Measurements from ENCODE around the gene PPP2R2C.

Gene PPP2R2C

DNA sequence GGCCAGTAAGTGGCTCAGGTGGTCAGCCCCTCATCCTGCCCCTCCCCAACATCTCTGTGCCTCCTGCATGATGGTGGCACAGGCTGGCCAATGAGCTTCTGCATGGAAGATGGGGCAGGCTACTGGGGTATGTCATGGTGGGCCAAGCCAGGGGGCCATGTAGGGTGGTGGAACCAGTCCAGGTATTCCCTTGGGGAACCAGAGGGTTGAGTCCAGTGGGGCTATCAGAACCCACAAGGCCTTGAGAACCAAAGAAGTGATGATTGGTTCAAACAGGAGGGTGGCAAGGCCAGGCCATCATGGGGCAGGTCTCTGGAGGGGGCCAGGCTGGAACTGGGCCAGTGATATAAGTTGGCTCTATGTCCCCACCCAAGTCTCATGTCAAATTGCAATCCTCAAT is 18.8 kb upstream of the PPP2R2C start:
- DNase-seq (ENCODE audit: extremely low spot score): no peak
- TF ChIP-seq FOXM1 (IDR thresholded peaks at IDR 0.05; ENCODE audit: borderline replicate concordance) (no peak), SUZ12 (IDR thresholded peaks at IDR 0.05) (no peak)
- ChIA-PET CTCF (no interaction called here), POLR2A (no interaction called here)

- CTCF ChIA-PET: no interaction called here
- TF ChIP-seq NFRKB (IDR thresholded peaks at IDR 0.05) (no peak), ELF4 (IDR thresholded peaks at IDR 0.05) (no peak), TARDBP (IDR thresholded peaks at IDR 0.05) (no peak), SUZ12 (IDR thresholded peaks at IDR 0.05) (no peak), LEF1 (IDR thresholded peaks at IDR 0.05; ENCODE audit: borderline replicate concordance) (no peak), CTBP1 (IDR thresholded peaks at IDR 0.05; ENCODE audit: borderline replicate concordance) (no peak), ARNT (IDR thresholded peaks at IDR 0.05) (no peak), SP1 (IDR thresholded peaks at IDR 0.05) (no peak), PKNOX1 (IDR thresholded peaks at IDR 0.05) (no peak)
Measured at GRCh38 chr4:6489927-6490326, 17.5 kb upstream of the PPP2R2C start.

DNA sequence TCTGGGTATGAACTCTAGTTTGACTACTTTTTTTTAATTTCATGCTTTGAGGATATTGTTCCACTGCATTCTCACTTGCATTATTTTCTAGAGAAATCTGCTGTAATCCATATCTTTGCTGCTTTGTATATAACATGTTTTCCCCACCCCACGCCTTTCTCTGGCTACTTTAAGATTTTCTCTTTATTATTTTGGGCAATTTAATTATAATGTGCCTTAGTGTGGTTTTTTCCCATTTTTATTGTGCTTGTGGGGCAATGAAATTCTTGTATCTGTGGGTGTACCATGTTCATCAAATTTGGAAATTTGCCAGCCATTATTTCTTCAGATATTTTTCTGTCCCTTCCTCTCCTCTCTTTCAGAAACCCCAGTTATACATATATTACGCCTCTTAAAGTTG is 15.1 kb upstream of the PPP2R2C start:
- DNase-seq (ENCODE audit: extremely low spot score): no peak
- ChIA-PET POLR2A (no interaction called here), CTCF (no interaction called here)
- no peak for TF ChIP-seq SP1 (IDR thresholded peaks at IDR 0.05)
- no peak for TF ChIP-seq FOXM1 (IDR thresholded peaks at IDR 0.05; ENCODE audit: borderline replicate concordance)
- TF ChIP-seq SUZ12 (IDR thresholded peaks at IDR 0.05): no peak
- no peak for TF ChIP-seq ARNT (IDR thresholded peaks at IDR 0.05)
- no peak for TF ChIP-seq BHLHE40 (IDR thresholded peaks at IDR 0.05; ENCODE audit: borderline replicate concordance)
- TF ChIP-seq ZNF384 (IDR thresholded peaks at IDR 0.05): no peak

More at GRCh38 chr4:6489927-6490326, 17.5 kb upstream of the PPP2R2C start:
- POLR2A ChIA-PET: no interaction called here
- DNase-seq (ENCODE audit: extremely low spot score): no peak

DNA sequence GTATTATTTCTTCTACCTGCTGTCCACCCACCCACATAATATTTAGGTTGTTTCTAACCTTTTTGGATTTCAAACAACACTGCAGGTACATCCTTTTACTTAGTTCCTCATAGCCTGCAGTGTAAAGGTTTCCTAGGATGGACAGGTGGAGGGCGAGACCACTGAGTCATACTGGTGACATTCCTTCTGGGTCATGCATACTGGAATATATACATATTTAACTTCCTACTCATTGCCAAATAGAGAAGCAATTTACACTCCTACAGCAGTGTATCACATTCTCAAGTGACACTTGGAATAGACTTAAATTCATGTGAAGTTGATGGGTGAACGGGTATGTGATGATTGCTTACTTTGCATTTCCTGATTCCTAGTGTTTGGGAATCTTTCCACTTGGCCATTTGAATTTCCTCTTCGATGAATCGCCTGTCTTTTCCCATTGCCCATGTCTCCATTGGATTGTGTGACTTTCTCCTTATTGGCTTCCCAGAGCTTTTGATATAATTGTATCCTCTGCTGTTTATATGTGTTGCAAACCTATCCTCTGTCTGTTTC is 8.2 kb upstream of the PPP2R2C start:
- DNase-seq (ENCODE audit: extremely low spot score): no peak
- POLR2A ChIA-PET: no interaction called here
- CTCF ChIA-PET: no interaction called here
- TF ChIP-seq ARNT (IDR thresholded peaks at IDR 0.05) (no peak), FOXK2 (IDR thresholded peaks at IDR 0.05) (no peak), FOXA1 (IDR thresholded peaks at IDR 0.05) (no peak), ZNF384 (IDR thresholded peaks at IDR 0.05) (no peak), SUZ12 (IDR thresholded peaks at IDR 0.05) (no peak), PKNOX1 (IDR thresholded peaks at IDR 0.05) (no peak), NFRKB (IDR thresholded peaks at IDR 0.05) (no peak), SP1 (IDR thresholded peaks at IDR 0.05) (no peak), L3MBTL2 (conservative IDR thresholded peaks at IDR 0.05) (no peak), ELF4 (IDR thresholded peaks at IDR 0.05) (no peak), LEF1 (IDR thresholded peaks at IDR 0.05; ENCODE audit: borderline replicate concordance) (no peak), BHLHE40 (IDR thresholded peaks at IDR 0.05; ENCODE audit: borderline replicate concordance) (no peak), HDGF (IDR thresholded peaks at IDR 0.05; ENCODE audit: borderline replicate concordance) (no peak), FOXM1 (IDR thresholded peaks at IDR 0.05; ENCODE audit: borderline replicate concordance) (no peak), TARDBP (IDR thresholded peaks at IDR 0.05) (no peak), CTBP1 (IDR thresholded peaks at IDR 0.05; ENCODE audit: borderline replicate concordance) (no peak)

- no peak for TF ChIP-seq ELF4 (IDR thresholded peaks at IDR 0.05)
- no peak for TF ChIP-seq L3MBTL2 (conservative IDR thresholded peaks at IDR 0.05)
- TF ChIP-seq PKNOX1 (IDR thresholded peaks at IDR 0.05): no peak
- no peak for TF ChIP-seq SUZ12 (IDR thresholded peaks at IDR 0.05)
- TF ChIP-seq TARDBP (IDR thresholded peaks at IDR 0.05): no peak
- no peak for TF ChIP-seq ARNT (IDR thresholded peaks at IDR 0.05)
- TF ChIP-seq FOXK2 (IDR thresholded peaks at IDR 0.05): no peak
- no peak for TF ChIP-seq BHLHE40 (IDR thresholded peaks at IDR 0.05; ENCODE audit: borderline replicate concordance)
Measured at GRCh38 chr4:6478546-6479220, 6.3 kb upstream of the PPP2R2C start.

DNA sequence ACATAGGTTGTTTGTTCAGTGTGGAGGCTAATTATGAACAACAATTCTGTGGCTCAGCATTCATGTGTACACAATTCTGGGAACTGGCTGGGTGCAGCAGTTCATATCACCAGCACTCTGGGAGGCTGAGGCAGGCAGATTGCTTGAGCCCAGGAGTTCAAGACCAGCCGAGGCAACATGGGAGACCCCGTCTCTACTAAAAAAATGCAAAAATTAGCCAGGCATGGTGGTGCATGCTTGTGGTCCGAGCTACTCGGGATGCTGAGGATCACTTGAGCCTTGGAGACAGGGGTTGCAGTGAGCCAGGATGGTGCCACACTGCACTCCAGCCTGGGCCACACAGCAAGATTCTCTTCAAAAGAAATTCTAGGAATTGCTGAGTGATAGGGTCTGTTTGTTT is 4.5 kb upstream of the PPP2R2C start:
- TF ChIP-seq FOXK2 (IDR thresholded peaks at IDR 0.05): no peak
- TF ChIP-seq NFRKB (IDR thresholded peaks at IDR 0.05): no peak
- no peak for TF ChIP-seq BHLHE40 (IDR thresholded peaks at IDR 0.05; ENCODE audit: borderline replicate concordance)
- TF ChIP-seq SP1 (IDR thresholded peaks at IDR 0.05): no peak
- no peak for TF ChIP-seq ELF4 (IDR thresholded peaks at IDR 0.05)
- CTCF ChIA-PET: no interaction called here
- no peak for DNase-seq (ENCODE audit: extremely low spot score)
- POLR2A ChIA-PET: no interaction called here

More at GRCh38 chr4:6478546-6479220, 6.3 kb upstream of the PPP2R2C start:
- POLR2A ChIA-PET: no interaction called here
- CTCF ChIA-PET: no interaction called here
- DNase-seq (ENCODE audit: extremely low spot score): no peak

DNA sequence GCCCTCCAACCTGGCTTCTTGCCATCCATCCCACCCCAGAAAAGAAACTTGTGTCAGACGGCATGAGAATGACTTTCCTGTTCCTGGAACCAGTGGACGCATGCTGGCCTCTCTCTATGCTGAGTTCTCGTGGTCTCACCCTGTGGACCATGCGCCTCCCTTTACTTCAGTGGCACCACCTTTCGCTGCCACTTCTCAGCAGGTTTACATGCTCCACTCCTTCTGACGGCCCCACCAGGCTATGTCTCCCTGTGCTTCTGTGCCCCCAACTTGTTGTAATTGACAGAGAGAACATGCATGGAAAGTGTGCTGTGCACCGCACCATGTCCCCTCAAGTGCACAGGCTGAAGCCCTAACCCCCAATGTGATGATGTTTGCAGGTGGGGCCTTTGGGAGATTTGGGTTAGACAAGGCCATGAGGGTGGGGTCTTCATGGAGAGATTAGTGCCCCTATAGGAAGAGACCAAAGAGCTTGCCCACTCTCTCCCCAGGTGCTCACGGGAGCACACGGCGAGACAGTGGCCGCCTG is 3.1 kb upstream of the PPP2R2C start:
- TF ChIP-seq L3MBTL2 (conservative IDR thresholded peaks at IDR 0.05) (no peak), NFRKB (IDR thresholded peaks at IDR 0.05) (no peak), TARDBP (IDR thresholded peaks at IDR 0.05) (no peak), FOXA1 (IDR thresholded peaks at IDR 0.05) (no peak), ELF4 (IDR thresholded peaks at IDR 0.05) (no peak), CTBP1 (IDR thresholded peaks at IDR 0.05; ENCODE audit: borderline replicate concordance) (no peak), ZNF384 (IDR thresholded peaks at IDR 0.05) (no peak), BHLHE40 (IDR thresholded peaks at IDR 0.05; ENCODE audit: borderline replicate concordance) (no peak), FOXK2 (IDR thresholded peaks at IDR 0.05) (no peak), PKNOX1 (IDR thresholded peaks at IDR 0.05) (no peak), ARNT (IDR thresholded peaks at IDR 0.05) (no peak), HDGF (IDR thresholded peaks at IDR 0.05; ENCODE audit: borderline replicate concordance) (no peak), FOXM1 (IDR thresholded peaks at IDR 0.05; ENCODE audit: borderline replicate concordance) (no peak), SP1 (IDR thresholded peaks at IDR 0.05) (no peak), SUZ12 (IDR thresholded peaks at IDR 0.05) (no peak), LEF1 (IDR thresholded peaks at IDR 0.05; ENCODE audit: borderline replicate concordance) (no peak)
- no peak for DNase-seq (ENCODE audit: extremely low spot score)
- ChIA-PET POLR2A (no interaction called here), CTCF (interaction anchor here (1.4 kb wide), 1 partner anchor 71 kb away, joined by 4 read pairs; no protein-coding TSS in a partner anchor)

Data from HEK293T (cell line).